ENCODE measurements around the gene ZSCAN12. TPM values are rescaled to one million over a fixed set of nuclear protein-coding genes. Genes with fewer than 3 reads are reported as not detected.

The ZSCAN12 gene
- total RNA-seq, 1 experiment from 2014 or later: 7.0 TPM

- peak; percentile 97 for DNase-seq (ENCODE audit: low spot score)
- in situ Hi-C loops (cut with HindIII; ENCODE audit: low sequenced_read_pairs): no loop called here
Observed at GRCh38 chr6:28335564-28336283, 63.8 kb downstream of the ZSCAN12 start, which contains the start of gene ZSCAN31. ZSCAN31 (minus strand) TSS chr6:28336148; CDS start chr6:28329683, 6,465 bp downstream.

DNA sequence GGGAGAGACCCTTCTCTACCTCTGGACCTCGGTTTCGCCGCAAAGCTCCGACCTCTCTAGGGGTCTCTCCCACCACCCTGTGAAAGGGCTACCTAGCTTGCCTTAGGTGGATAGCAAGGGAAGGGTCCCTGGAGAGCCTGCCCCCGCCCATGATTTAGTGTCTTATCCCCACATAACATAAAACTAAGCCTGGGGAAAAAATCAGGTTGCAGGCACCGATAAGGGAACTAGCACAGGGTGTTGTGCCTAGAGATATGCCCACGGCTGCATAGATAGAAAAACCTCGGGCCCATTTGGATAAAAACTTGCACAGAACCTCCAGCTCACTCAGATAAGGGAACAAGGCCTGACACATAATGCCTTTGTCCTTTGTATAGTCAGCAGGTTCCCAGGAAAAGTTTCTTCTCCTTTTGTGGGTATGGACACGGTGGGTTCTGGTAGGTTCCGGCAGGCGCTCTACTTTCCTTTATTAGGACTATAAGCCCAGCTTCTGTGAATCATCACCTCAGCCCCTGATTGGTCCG lies 64.4 kb downstream of the ZSCAN12 start:
- in situ Hi-C loops (cut with HindIII; ENCODE audit: low sequenced_read_pairs): no loop called here
- no peak for DNase-seq (ENCODE audit: low spot score)

- peak; percentile 14 for DNase-seq (ENCODE audit: low spot score)
- in situ Hi-C loops (cut with HindIII; ENCODE audit: low sequenced_read_pairs): no loop called here
Observed at GRCh38 chr6:28334286-28335039, 65.1 kb downstream of the ZSCAN12 start.

DNA sequence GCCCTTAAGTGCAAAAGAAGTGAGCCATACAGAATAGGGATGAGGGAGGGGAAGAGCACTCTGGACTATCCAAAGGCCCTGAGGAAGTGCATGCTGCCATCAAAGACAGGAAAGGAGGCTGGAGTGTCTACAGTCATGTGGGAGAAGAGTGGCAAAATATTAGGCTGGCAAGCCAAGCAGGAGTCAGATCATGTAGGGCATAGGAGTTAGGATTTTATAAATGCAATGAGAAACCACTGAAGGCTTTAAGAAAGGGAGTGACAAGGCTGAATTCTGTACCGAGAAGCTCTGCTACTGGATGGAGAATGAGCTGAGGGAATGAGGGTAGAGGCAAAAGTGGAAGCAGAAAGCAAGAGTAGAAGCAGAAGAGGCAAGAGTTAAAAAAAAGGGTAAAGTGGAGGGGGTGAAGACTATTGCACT lies 65.9 kb downstream of the ZSCAN12 start:
- in situ Hi-C loops (cut with HindIII; ENCODE audit: low sequenced_read_pairs): no loop called here
- no peak for DNase-seq (ENCODE audit: low spot score)

- in situ Hi-C loops (cut with HindIII; ENCODE audit: low sequenced_read_pairs): no loop called here
- no peak for DNase-seq (ENCODE audit: low spot score)
Observed at GRCh38 chr6:28333047-28333446, 66.5 kb downstream of the ZSCAN12 start.

- no peak for DNase-seq (ENCODE audit: low spot score)
- in situ Hi-C loops (cut with HindIII; ENCODE audit: low sequenced_read_pairs): no loop called here
Observed at GRCh38 chr6:28330041-28330440, 69.5 kb downstream of the ZSCAN12 start.

Other genes starting within 250 kb of the ZSCAN12 start
- gene ZSCAN9, start 174.5 kb downstream of the ZSCAN12 start, total RNA-seq (2014; rRNA removed; shearing (Covaris generic)): 7.3 and 10.1 TPM in 2 replicates
- gene ZKSCAN4, start 147.5 kb downstream of the ZSCAN12 start, total RNA-seq (2014; rRNA removed; shearing (Covaris generic)): 3.4 and 6.4 TPM in 2 replicates
- gene NKAPL, start 140.4 kb downstream of the ZSCAN12 start, total RNA-seq (2014; rRNA removed; shearing (Covaris generic)): not detected in 2 replicates
- 11.1 and 14.3 TPM in 2 replicates for gene ZSCAN26, start 132.6 kb downstream of the ZSCAN12 start, total RNA-seq (2014; rRNA removed; shearing (Covaris generic))
- 8.2 and 10.8 TPM in 2 replicates for gene PGBD1, start 118.2 kb downstream of the ZSCAN12 start, total RNA-seq (2014; rRNA removed; shearing (Covaris generic))
- 6.8 and 10.6 TPM in 2 replicates for gene ZSCAN31, start 63.6 kb downstream of the ZSCAN12 start, total RNA-seq (2014; rRNA removed; shearing (Covaris generic))
- gene ZKSCAN3, start 49.8 kb downstream of the ZSCAN12 start, total RNA-seq (2014; rRNA removed; shearing (Covaris generic)): 3.0 and 5.2 TPM in 2 replicates
- gene ZSCAN23, start 43.7 kb upstream of the ZSCAN12 start, total RNA-seq (2014; rRNA removed; shearing (Covaris generic)): 0.25 and 0.81 TPM in 2 replicates
- not detected in 2 replicates for gene GPX6, start 116.0 kb upstream of the ZSCAN12 start, total RNA-seq (2014; rRNA removed; shearing (Covaris generic))
- not detected in 2 replicates for gene GPX5, start 126.1 kb upstream of the ZSCAN12 start, total RNA-seq (2014; rRNA removed; shearing (Covaris generic))